Breast epithelium (tissue), 4 donors: ENCODE data around the gene BCL2L1. TPM values are rescaled to one million over a fixed set of nuclear protein-coding genes. Genes with fewer than 3 reads are reported as not detected.

ENCODE experiments used
- DNase-seq, 2 donors: peaks; one replicate each; pipeline ENCODE4 v3.0.0-alpha.2; 2019; ENCODE audit warnings: low spot score in 2 of 2
- H3K27ac ChIP-seq, 2 donors: fragments of 200-600 bp; sonication (generic) in 1 of 2; one replicate each; pipeline ENCODE4 v1.5.1; 2016 to 2019; ENCODE audit warnings: mild to moderate bottlenecking in 1 of 2
- H3K27me3 ChIP-seq, 2 donors: fragments of 200-600 bp; sonication (generic) in 1 of 2; one replicate each; pipeline versions ENCODE4 v1.5.1 to v1.6.0; 2017 to 2019; ENCODE audit warnings: control low read depth in 1 of 2, mild to moderate bottlenecking in 1 of 2
- H3K36me3 ChIP-seq: fragments of 200-600 bp; one replicate; pipeline ENCODE4 v1.5.1; 2019
- H3K4me1 ChIP-seq, 2 donors: fragments of 200-600 bp; sonication (generic); one replicate each; pipeline ENCODE4 v1.5.1; 2016 to 2019; ENCODE audit warnings: control low read depth in 1 of 2
- H3K4me3 ChIP-seq, 3 donors: fragments of 200-600 bp; sonication (generic); 1 replicate in 2 of 3; 2 replicates in 1 of 3; pipeline ENCODE4 v1.5.1; 2016 to 2019; ENCODE audit warnings: mild to moderate bottlenecking in 3 of 3, moderate library complexity in 2 of 3
- H3K9me3 ChIP-seq, 2 donors: fragments of 200-600 bp; sonication (generic) in 1 of 2; one replicate each; pipeline ENCODE4 v1.5.1; 2016 to 2019; ENCODE audit warnings: control low read depth in 1 of 2
- CTCF ChIP-seq, 3 donors: fragments of 450-650 bp; IDR thresholded peaks; one replicate each; pipeline ENCODE4 v1.5.1; 2016 to 2017; ENCODE audit warnings: antibody characterized with exemption in 3 of 3, mild to moderate bottlenecking in 3 of 3, moderate library complexity in 3 of 3
- POLR2A ChIP-seq: fragments of 450-650 bp; IDR thresholded peaks from one replicate; pipeline ENCODE4 v1.6.1; 2016; ENCODE audit warnings: antibody characterized with exemption, mild to moderate bottlenecking, moderate library complexity
- POLR2AphosphoS5 ChIP-seq, 3 donors: sonication (generic); formaldehyde crosslinking; IDR thresholded peaks; one replicate each; pipeline ENCODE4 v1.6.1; 2017; ENCODE audit warnings: antibody characterized with exemption in 3 of 3
- intact Hi-C: fragments of 100-400 bp; cut with DNase I; formaldehyde crosslinking; loops from one replicate; pipeline ENCODE4 v1.15.1; 2023; ENCODE audit warnings: low total_unique reads
- total RNA-seq, 3 donors: library from RNA; depleted of rRNA; stranded (reverse); fragments of >200 nt; gene quantifications; one replicate each; pipeline ENCODE4 v1.1.0, GENCODE V29; 2016

The BCL2L1 gene
- total RNA-seq, 3 donors from 2014 or later: 95.1 to 124 (median 117) TPM

GRCh38 chr20:31706607-31707257, 15.9 kb downstream of the BCL2L1 start:
- peaks cover 19 to 41% of the 10 kb centered on the region in 2 donors for H3K4me1 ChIP-seq
- intact Hi-C loops: no loop called here
- no peaks in the 10 kb centered on the region for H3K27me3 ChIP-seq
- no peak for TF ChIP-seq CTCF (IDR thresholded peaks at IDR 0.05)
- peak in 1 of 3 donors; percentile 51 for TF ChIP-seq POLR2AphosphoS5 (IDR thresholded peaks at IDR 0.05)
- DNase-seq: no peak
- H3K9me3 ChIP-seq: no peaks in the 10 kb centered on the region
- H3K4me3 ChIP-seq: no peak overlapping the region
- peak overlapping the region; percentile 100 for H3K27ac ChIP-seq
- H3K36me3 ChIP-seq: no peaks in the 10 kb centered on the region

GRCh38 chr20:31705598-31706597, 16.8 kb downstream of the BCL2L1 start:
- TF ChIP-seq POLR2A: no peak
- TF ChIP-seq POLR2AphosphoS5 (IDR thresholded peaks at IDR 0.05): no peak
- TF ChIP-seq CTCF (IDR thresholded peaks at IDR 0.05): no peak
- H3K9me3 ChIP-seq: no peaks in the 10 kb centered on the region
- H3K4me3 ChIP-seq: no peak overlapping the region
- intact Hi-C loops: no loop called here
- no peaks in the 10 kb centered on the region for H3K27me3 ChIP-seq
- no peaks in the 10 kb centered on the region for H3K36me3 ChIP-seq
- DNase-seq: no peak
- peak overlapping the region; percentile 100 for H3K27ac ChIP-seq
- peaks cover 12 to 32% of the 10 kb centered on the region in 2 donors for H3K4me1 ChIP-seq

- H3K4me3 ChIP-seq: no peak overlapping the region
- H3K9me3 ChIP-seq: no peaks in the 10 kb centered on the region
- H3K27ac ChIP-seq: peak overlapping the region; percentile 100
- H3K4me1 ChIP-seq: peaks cover 12 to 32% of the 10 kb centered on the region in 2 donors
- no peak for DNase-seq
- TF ChIP-seq CTCF (IDR thresholded peaks at IDR 0.05) (no peak), POLR2A (no peak), POLR2AphosphoS5 (IDR thresholded peaks at IDR 0.05) (no peak)
- no peaks in the 10 kb centered on the region for H3K36me3 ChIP-seq
- intact Hi-C loops: no loop called here
- no peaks in the 10 kb centered on the region for H3K27me3 ChIP-seq
Observed at GRCh38 chr20:31705191-31705590, 17.5 kb downstream of the BCL2L1 start.

- no peaks in the 10 kb centered on the region for H3K36me3 ChIP-seq
- no peak for TF ChIP-seq CTCF (IDR thresholded peaks at IDR 0.05)
- TF ChIP-seq POLR2AphosphoS5 (IDR thresholded peaks at IDR 0.05): peak; percentile 37 to 77 (median 39)
- intact Hi-C loops: no loop called here
- no peaks in the 10 kb centered on the region for H3K9me3 ChIP-seq
- H3K4me3 ChIP-seq: peak overlapping the region in 1 of 3 donors; percentile 27
- H3K4me1 ChIP-seq: peaks cover 12 to 34% of the 10 kb centered on the region in 2 donors
- H3K27ac ChIP-seq: peak overlapping the region; percentile 100
- H3K27me3 ChIP-seq: no peaks in the 10 kb centered on the region
- DNase-seq: peak; percentile 76 to 92
Observed at GRCh38 chr20:31704225-31705119, 18.2 kb downstream of the BCL2L1 start.
